GM21423 (cell line): ENCODE data around the gene DMBT1.

ENCODE experiments used
- ATAC-seq: cut with Tn5 transposase; IDR thresholded peaks from one replicate; pipeline ENCODE4 v1.9.1; 2021; ENCODE audit warnings: mild to moderate bottlenecking, moderate library complexity; ENCODE audit not compliant: unreplicated experiment

Gene DMBT1

GRCh38 chr10:122665946-122666345 is 105.4 kb downstream of the DMBT1 start:
- no peak for ATAC-seq

- no peak for ATAC-seq
Observed at GRCh38 chr10:122669045-122669444, 108.5 kb downstream of the DMBT1 start.

GRCh38 chr10:122669842-122670241 is 109.3 kb downstream of the DMBT1 start:
- no peak for ATAC-seq

- ATAC-seq = no peak
Observed at GRCh38 chr10:122671355-122671754, 110.8 kb downstream of the DMBT1 start.

- ATAC-seq = no peak
Observed at GRCh38 chr10:122672655-122673054, 112.1 kb downstream of the DMBT1 start.

GRCh38 chr10:122673269-122673668 is 112.7 kb downstream of the DMBT1 start:
- no peak for ATAC-seq

GRCh38 chr10:122673731-122674130 is 113.2 kb downstream of the DMBT1 start:
- ATAC-seq = no peak

- ATAC-seq = no peak
Observed at GRCh38 chr10:122674781-122675180, 114.2 kb downstream of the DMBT1 start.

GRCh38 chr10:122675278-122675677 is 114.7 kb downstream of the DMBT1 start:
- no peak for ATAC-seq

- ATAC-seq = no peak
Observed at GRCh38 chr10:122678266-122678665, 117.7 kb downstream of the DMBT1 start.

- no peak for ATAC-seq
Observed at GRCh38 chr10:122682522-122682921, 122.0 kb downstream of the DMBT1 start.

GRCh38 chr10:122688293-122688989 is 127.9 kb downstream of the DMBT1 start:
- ATAC-seq = no peak

- no peak for ATAC-seq
Observed at GRCh38 chr10:122689146-122689820, 128.7 kb downstream of the DMBT1 start.

- ATAC-seq = no peak
Observed at GRCh38 chr10:122692744-122693143, 132.2 kb downstream of the DMBT1 start.
